Upper lobe of left lung (tissue), 4 donors: ENCODE results near the gene GPC5.

ENCODE experiments used
- CTCF ChIP-seq, 6 experiments: fragments of 450-650 bp in 4 of 6; fragments of 200-600 bp in 2 of 6; sonication (generic) in 2 of 6; IDR thresholded peaks; one replicate each; pipeline ENCODE4 v1.5.1; 2016 to 2019; ENCODE audit warnings: antibody characterized with exemption in 6 of 6
- POLR2A ChIP-seq, 4 donors: fragments of 450-650 bp; IDR thresholded peaks; one replicate each; pipeline ENCODE4 v1.5.1; 2016 to 2017; ENCODE audit warnings: antibody characterized with exemption in 4 of 4, mild to moderate bottlenecking in 2 of 4

GRCh38 chr13:92461402-92461801, 1063.0 kb downstream of the GPC5 start:
- TF ChIP-seq POLR2A (IDR thresholded peaks at IDR 0.05) (no peak), CTCF (IDR thresholded peaks at IDR 0.05) (no peak)
